ENCODE results near the gene KIAA0586. TPM values are rescaled to one million over a fixed set of nuclear protein-coding genes. Genes with fewer than 3 reads are reported as not detected.
A peak's percentile ranks its signal among the peaks of the same experiment; 100 is the strongest.

The KIAA0586 gene
- total RNA-seq (2011; cell fraction: chromatin; rRNA removed; ENCODE audit: low replicate concordance): 27.4 and 83.3 TPM in 2 replicates
- total RNA-seq (2011; cell fraction: nucleolus; rRNA removed): 10.5 and 17.0 TPM in 2 replicates
- total RNA-seq (2011; cell fraction: nucleoplasm; rRNA removed): 25.1 and 26.0 TPM in 2 replicates
- total RNA-seq (2014; rRNA removed): 13.9 and 15.0 TPM in 2 replicates
- total RNA-seq (2014; rRNA removed; fragmentation: Illumina TruSeq; extraction: Trizol): 30.9 and 37.5 TPM in 2 replicates
- 24.2 and 27.9 TPM in 2 replicates for total RNA-seq (2015; rRNA removed; fragmentation: Illumina TruSeq; extraction: Trizol)
- total RNA-seq (2021): 21.2 and 24.4 TPM in 2 replicates
- polyA plus RNA-seq (2011; rRNA removed): 27.9 and 28.7 TPM in 2 replicates
- 7.8 and 11.2 TPM in 2 replicates for polyA plus RNA-seq (2011; cell fraction: cytosol; rRNA removed)
- polyA plus RNA-seq (2011; cell fraction: nucleus; rRNA removed): 18.6 and 26.3 TPM in 2 replicates
- 15.9 and 16.4 TPM in 2 replicates for polyA plus RNA-seq (2012)
- 21.3 and 22.6 TPM in 2 replicates for polyA plus RNA-seq (2014; fragmentation: Illumina TruSeq; extraction: Trizol)
- 10 to 100 TPM; 11.2 to 14.7 TPM for polyA plus RNA-seq (2014; fragmentation: Nextera tagmentation; extraction: Ambion mirVana)
- polyA plus RNA-seq (2014; rRNA removed): 10.0 and 11.4 TPM in 2 replicates
- polyA minus RNA-seq (2011; rRNA and poly(A)+ RNA removed): 89.9 and 104 TPM in 2 replicates
- 22.8 and 31.9 TPM in 2 replicates for polyA minus RNA-seq (2011; cell fraction: cytosol; rRNA and poly(A)+ RNA removed)
- 24.5 and 48.8 TPM in 2 replicates for polyA minus RNA-seq (2011; cell fraction: nucleus; rRNA and poly(A)+ RNA removed)
- percentile 66 among the genes with signal in this experiment for Bru-seq, nascent RNA
- BruChase-seq, experiment 1, labeled RNA remaining after a 2-hour chase: percentile 73 among the genes with signal in this experiment
- percentile 71 among the genes with signal in this experiment for BruChase-seq, experiment 2, labeled RNA remaining after a 6-hour chase
- long read RNA-seq, experiment 1, partial matches to known transcripts: 12 of 25 reads
- long read RNA-seq, experiment 1, other reads (novel, unspliced or antisense): 13 of 25 reads
- long read RNA-seq, experiment 2, partial matches to known transcripts: 2 of 9 reads
- long read RNA-seq, experiment 2, other reads (novel, unspliced or antisense): 7 of 9 reads
- long read RNA-seq, experiment 3, partial matches to known transcripts: 4 of 12 reads
- long read RNA-seq, experiment 3, other reads (novel, unspliced or antisense): 8 of 12 reads

DNA sequence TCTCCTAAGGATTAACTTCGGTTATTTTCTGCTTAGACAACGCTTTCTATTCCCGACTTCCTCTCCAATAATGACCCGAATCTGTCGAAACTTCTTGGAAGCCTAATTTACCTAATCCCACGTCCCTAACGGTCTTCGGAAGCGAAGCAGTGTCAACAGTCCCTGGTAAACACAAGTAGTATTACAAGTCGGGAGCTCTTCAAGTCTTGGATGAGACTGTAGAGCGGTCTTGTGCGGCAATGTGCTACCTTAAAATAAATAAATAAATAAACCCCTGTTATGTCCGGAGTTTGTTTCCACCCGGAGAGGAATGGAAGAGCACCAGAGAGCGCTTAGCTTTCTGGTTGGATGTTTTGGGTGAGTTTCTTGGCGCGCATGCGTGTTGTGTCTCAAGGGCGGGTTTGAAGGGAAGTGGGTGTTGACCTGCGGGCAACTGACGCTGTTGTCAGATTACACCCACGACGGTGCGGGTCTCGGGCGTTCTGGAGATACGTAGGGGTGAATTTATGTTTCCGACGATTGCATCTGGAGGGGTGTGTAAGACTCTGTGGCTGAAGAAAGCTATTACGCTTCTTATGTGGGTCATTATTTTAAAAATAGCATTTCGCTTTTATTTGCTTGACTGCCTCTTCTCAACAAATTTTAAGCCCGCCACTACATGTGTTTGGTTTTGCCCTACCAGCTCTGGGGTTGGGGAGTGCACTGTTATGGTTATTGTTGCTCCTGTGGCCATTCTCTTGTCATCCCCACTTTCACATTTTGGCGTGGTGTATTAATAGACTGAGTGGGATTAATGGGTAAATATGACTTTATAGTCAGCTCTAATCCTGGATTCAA is at the start of gene KIAA0586, which contains the start of gene TIMM9:
Gene KIAA0586 (plus strand): TSS at position 439 of the 837 bp plus-strand sequence. CDS start 546 bp downstream, outside the sequence.
Gene TIMM9 (minus strand): TSS at position 251 of the 837 bp plus-strand sequence. CDS start 15,586 bp downstream, outside the sequence.
- Histone ChIP-seq H3K27me3 (ENCODE audit: control insufficient read depth in 2 of 2, insufficient read depth in 2 of 2, low read length in 2 of 2) (no peaks in the 10 kb centered on the region), H3K4me1 (replicated peaks in 1 of 2; ENCODE audit: control insufficient read depth in 2 of 2, insufficient read depth in 2 of 2, low read length in 2 of 2) (peaks cover 3 to 7% of the 10 kb centered on the region in 2 experiments; a peak in 4 of 5 replicates), H2AFZ (ENCODE audit: low read depth, low read length) (peak within 1 kb of the TSS; percentile 99), H3K27ac (ENCODE audit: extremely low read depth, low read depth, low read length) (peak within 1 kb of the TSS; percentile 100), H3K9me3 (replicated peaks; ENCODE audit: control insufficient read depth, insufficient read depth, low read depth, low read length) (no peaks in the 10 kb centered on the region), H3K4me3 (peak within 1 kb of the TSS; percentile 70), H4K20me1 (replicated peaks; ENCODE audit: control insufficient read depth, insufficient read depth, low read length) (no peaks in the 10 kb centered on the region), H3K79me2 (ENCODE audit: control insufficient read depth, insufficient read depth, low read length) (peaks cover 72% of the 10 kb centered on the region), H3K4me2 (ENCODE audit: insufficient read depth, low read length) (peak within 1 kb of the TSS; percentile 91), H3K9ac (ENCODE audit: insufficient read depth in 1 of 2, low read depth in 2 of 2, low read length in 2 of 2) (peak within 1 kb of the TSS; percentile 94 to 99), H3K9me1 (ENCODE audit: control insufficient read depth, insufficient read depth, low read length) (no peaks in the 10 kb centered on the region), H3K36me3 (ENCODE audit: control insufficient read depth, insufficient read depth, low read length) (peaks cover 43% of the 10 kb centered on the region)
- ChIA-PET POLR2A (interaction anchor here (0.6 to 1.6 kb wide), 4 partner anchors 10 to 1517 kb away, joined by 3 to 6 read pairs (median 4); no protein-coding TSS in a partner anchor), CTCF (ENCODE audit: low intra/inter-chr PET ratio) (no interaction called here)
- WGBS (ENCODE audit: insufficient coverage, low coverage, missing lambda C conversion rate): under 1% methylated on average over 33 of the region's 33 CpGs
- peak; percentile 93 for ATAC-seq
- in situ Hi-C loops (cut with MboI): no loop called here
- peak; percentile 90 for FAIRE-seq
- peak; percentile 84 to 97 (median 89) for DNase-seq (ENCODE audit: extremely low read depth in 1 of 4, low spot score in 3 of 4)
- intact Hi-C loops (cut with micrococcal nuclease): loop anchor here (2.0 kb wide), 2 partner anchors 129 to 183 kb away; partner anchors contain the start of genes ARID4A and PSMA3
- no TSS peak for BruUV-seq (replicated peaks)
- peak; percentile 44; the same call in 1 of the 2 replicates for TF ChIP-seq NFATC3 (IDR thresholded peaks at IDR 0.05)
- TF ChIP-seq POLR2A (conservative IDR thresholded peaks at IDR 0.05): peak; percentile 77
- peak; percentile 66 for TF ChIP-seq PHF20 (IDR thresholded peaks at IDR 0.05; ENCODE audit: partially characterized antibody)
- TF ChIP-seq TBP (optimal IDR thresholded peaks at IDR 0.05; ENCODE audit: low read depth, low read length): peak; percentile 83
- TF ChIP-seq, protein P1, sequence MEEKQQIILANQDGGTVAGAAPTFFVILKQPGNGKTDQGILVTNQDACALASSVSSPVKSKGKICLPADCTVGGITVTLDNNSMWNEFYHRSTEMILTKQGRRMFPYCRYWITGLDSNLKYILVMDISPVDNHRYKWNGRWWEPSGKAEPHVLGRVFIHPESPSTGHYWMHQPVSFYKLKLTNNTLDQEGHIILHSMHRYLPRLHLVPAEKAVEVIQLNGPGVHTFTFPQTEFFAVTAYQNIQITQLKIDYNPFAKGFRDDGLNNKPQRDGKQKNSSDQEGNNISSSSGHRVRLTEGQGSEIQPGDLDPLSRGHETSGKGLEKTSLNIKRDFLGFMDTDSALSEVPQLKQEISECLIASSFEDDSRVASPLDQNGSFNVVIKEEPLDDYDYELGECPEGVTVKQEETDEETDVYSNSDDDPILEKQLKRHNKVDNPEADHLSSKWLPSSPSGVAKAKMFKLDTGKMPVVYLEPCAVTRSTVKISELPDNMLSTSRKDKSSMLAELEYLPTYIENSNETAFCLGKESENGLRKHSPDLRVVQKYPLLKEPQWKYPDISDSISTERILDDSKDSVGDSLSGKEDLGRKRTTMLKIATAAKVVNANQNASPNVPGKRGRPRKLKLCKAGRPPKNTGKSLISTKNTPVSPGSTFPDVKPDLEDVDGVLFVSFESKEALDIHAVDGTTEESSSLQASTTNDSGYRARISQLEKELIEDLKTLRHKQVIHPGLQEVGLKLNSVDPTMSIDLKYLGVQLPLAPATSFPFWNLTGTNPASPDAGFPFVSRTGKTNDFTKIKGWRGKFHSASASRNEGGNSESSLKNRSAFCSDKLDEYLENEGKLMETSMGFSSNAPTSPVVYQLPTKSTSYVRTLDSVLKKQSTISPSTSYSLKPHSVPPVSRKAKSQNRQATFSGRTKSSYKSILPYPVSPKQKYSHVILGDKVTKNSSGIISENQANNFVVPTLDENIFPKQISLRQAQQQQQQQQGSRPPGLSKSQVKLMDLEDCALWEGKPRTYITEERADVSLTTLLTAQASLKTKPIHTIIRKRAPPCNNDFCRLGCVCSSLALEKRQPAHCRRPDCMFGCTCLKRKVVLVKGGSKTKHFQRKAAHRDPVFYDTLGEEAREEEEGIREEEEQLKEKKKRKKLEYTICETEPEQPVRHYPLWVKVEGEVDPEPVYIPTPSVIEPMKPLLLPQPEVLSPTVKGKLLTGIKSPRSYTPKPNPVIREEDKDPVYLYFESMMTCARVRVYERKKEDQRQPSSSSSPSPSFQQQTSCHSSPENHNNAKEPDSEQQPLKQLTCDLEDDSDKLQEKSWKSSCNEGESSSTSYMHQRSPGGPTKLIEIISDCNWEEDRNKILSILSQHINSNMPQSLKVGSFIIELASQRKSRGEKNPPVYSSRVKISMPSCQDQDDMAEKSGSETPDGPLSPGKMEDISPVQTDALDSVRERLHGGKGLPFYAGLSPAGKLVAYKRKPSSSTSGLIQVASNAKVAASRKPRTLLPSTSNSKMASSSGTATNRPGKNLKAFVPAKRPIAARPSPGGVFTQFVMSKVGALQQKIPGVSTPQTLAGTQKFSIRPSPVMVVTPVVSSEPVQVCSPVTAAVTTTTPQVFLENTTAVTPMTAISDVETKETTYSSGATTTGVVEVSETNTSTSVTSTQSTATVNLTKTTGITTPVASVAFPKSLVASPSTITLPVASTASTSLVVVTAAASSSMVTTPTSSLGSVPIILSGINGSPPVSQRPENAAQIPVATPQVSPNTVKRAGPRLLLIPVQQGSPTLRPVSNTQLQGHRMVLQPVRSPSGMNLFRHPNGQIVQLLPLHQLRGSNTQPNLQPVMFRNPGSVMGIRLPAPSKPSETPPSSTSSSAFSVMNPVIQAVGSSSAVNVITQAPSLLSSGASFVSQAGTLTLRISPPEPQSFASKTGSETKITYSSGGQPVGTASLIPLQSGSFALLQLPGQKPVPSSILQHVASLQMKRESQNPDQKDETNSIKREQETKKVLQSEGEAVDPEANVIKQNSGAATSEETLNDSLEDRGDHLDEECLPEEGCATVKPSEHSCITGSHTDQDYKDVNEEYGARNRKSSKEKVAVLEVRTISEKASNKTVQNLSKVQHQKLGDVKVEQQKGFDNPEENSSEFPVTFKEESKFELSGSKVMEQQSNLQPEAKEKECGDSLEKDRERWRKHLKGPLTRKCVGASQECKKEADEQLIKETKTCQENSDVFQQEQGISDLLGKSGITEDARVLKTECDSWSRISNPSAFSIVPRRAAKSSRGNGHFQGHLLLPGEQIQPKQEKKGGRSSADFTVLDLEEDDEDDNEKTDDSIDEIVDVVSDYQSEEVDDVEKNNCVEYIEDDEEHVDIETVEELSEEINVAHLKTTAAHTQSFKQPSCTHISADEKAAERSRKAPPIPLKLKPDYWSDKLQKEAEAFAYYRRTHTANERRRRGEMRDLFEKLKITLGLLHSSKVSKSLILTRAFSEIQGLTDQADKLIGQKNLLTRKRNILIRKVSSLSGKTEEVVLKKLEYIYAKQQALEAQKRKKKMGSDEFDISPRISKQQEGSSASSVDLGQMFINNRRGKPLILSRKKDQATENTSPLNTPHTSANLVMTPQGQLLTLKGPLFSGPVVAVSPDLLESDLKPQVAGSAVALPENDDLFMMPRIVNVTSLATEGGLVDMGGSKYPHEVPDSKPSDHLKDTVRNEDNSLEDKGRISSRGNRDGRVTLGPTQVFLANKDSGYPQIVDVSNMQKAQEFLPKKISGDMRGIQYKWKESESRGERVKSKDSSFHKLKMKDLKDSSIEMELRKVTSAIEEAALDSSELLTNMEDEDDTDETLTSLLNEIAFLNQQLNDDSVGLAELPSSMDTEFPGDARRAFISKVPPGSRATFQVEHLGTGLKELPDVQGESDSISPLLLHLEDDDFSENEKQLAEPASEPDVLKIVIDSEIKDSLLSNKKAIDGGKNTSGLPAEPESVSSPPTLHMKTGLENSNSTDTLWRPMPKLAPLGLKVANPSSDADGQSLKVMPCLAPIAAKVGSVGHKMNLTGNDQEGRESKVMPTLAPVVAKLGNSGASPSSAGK (IDR thresholded peaks at IDR 0.05): peak; percentile 9; the same call in 1 of the 2 replicates
